T47D (cell line): ENCODE results near the gene SOX12.
"Not testable (repeated sequence)": the region's sequence is repeated elsewhere in the genome, so short reads cannot be mapped to it uniquely, and the experiment has no call there.

Source experiments
- DNase-seq, 2 experiments: peaks; one replicate each; pipeline versions ENCODE4 v3.0.0 to v3.0.0-alpha.2; 2011 to 2012; ENCODE audit warnings: low read depth in 1 of 2, low spot score in 1 of 2
- JUND ChIP-seq: IDR thresholded peaks from 2 replicates; pipeline ENCODE4 v1.6.1; 2012; ENCODE audit warnings: low read depth
- in situ Hi-C: cut with HindIII; loops from 2 replicates; pipeline ENCODE4 v1.10.0; 2016; ENCODE audit warnings: low sequenced_read_pairs, low pct_unique_long_range_greater_than_20kb

Gene SOX12

DNA sequence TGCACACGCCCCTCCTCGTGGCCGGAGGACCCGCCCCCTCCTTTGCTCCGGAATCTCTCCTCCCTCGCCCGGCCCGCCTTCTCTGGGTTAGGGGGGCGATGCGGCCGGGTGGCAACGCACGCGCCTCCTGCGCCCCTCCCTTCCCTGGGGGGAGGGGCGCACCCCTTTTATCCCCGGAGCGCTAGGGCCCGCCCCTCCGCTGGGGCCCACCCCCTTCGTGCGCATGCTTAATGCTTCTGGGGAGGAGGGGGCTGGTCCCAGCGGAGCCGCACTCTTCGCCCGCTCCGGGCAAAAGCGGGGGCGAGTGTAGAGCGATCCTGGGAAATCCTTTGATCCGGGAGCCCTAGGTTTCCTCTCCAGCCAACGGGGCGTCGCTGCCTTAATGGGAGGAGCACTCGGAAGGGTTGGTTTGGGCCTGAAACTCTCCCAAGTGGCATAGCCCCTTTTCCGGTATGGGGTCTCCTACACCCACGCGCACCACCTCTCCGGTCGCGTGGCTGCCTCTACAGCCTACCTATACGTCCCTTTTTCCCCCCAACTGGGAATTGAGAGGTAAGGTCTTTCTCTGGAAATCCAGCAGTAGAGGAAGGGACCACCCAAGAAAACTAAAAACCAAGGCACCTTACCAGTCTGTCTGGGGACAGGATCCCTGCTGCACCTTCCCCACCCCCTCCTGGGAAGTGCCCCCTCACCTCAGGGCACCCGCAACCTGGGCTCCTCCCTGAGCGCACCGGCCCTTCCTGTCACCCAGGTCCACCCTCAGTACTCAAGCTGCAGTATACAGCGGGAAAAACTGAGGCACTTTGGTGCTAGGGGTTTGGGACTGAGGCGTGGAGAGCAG is 2.1 kb downstream of the SOX12 start:
- in situ Hi-C loops: no loop called here
- TF ChIP-seq JUND: no peak
- peak; percentile 77 to 96 for DNase-seq

DNA sequence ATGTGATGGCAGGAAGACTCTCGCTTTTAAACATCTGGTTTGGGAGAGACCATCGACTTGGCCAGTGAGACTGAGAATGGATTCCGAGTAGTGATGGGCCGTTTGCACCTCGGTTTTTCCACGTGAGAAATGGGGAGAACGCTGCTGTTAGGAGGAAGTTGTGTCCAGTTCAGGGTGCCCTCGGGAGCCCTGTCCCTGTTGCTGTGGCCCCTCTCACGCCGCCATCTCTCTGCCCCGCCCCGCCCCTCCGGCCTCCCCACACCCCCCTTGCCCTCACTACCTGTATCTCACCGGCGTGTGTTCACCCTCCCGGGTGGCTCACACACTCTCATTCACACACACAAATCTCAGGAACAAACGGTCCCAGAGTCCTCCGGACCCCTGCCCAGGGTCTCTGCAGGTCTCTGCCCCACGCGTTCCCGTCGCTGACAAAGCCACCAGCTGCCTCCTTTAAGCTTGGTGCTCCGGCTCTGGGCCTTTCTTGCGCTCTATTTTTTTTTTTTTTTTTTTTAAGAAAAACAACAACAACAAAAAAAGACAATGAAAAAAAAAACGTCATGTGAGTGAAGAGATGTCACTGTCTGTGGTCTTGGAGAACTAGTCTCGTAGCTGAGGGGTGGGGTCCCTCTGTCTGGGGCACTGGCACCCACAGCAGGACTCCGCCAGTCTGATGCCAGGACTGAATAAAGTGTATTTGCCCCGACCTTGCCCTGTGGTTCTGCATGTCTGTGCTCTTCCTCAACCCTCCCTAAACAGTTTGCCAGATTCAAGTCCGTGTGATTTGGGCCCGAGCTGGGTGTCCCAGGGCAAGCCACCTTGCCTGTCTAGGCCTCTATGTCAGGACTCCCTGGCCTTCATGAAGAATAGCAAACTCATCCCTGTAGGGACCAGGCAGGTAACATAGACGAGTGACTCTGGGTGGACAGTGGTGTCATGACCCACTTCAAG is 2.9 kb downstream of the SOX12 start:
- in situ Hi-C loops: no loop called here
- no peak for TF ChIP-seq JUND
- no peak for DNase-seq

DNA sequence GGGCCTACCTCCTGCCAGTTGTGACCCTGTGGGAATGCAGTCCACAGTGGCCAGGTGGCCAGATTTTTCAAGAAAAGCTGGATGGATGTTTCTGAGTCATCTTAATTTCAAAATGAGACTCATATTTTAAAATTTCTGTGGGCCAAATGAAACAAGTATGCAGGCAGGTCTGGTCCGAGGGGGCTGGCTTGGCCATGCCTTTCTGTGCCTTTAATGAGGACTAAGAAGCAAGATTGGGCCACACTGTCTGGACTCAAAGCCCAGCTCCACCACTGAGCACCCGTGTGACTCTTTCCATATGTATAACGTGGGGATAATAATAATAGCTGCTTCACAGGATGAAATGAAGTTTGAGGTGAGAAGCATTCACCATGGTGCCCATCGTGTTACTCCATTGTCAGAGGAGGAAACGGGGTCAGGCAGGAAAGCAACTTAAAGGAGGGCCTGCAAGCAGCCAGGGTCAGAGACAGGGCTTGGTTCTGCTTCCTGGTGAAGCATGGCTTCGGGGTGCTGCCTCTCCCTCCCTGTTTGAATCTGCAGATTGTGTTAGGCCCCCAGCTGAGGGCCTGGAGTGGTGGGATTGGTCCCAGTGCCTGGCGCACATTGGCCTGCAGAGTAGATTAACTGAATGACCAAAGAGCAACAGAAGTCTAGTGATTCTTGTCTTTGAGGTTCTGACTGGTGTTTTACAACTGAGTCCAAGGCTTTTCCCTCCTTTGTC is 3.8 kb downstream of the SOX12 start:
- in situ Hi-C loops: no loop called here
- DNase-seq: no peak
- TF ChIP-seq JUND: no peak

DNA sequence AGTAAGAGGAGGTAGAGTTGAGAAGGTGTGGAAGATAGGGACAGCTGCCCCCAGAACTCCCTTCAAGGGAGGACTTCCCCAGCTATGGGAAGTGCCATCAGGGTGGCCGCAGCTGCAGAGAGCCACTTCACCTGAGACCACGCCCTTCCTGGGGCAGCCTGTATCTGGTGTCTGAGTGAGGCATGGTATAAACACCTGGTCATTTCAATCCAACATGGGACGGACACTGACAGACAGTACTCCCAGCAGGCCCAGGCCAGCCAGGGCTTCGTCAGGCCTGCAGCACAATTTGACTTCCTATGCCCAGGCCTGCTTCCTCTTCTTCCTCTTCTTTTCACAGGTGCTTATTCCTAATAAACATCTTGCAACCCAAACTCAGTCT is 4.5 kb downstream of the SOX12 start:
- DNase-seq: no peak
- in situ Hi-C loops: no loop called here
- no peak for TF ChIP-seq JUND

GRCh38 chr20:330233-331149 is 5.1 kb downstream of the SOX12 start:
- DNase-seq: peak in 1 of 2 experiments; percentile 74
- TF ChIP-seq JUND: no peak
- in situ Hi-C loops: no loop called here

DNA sequence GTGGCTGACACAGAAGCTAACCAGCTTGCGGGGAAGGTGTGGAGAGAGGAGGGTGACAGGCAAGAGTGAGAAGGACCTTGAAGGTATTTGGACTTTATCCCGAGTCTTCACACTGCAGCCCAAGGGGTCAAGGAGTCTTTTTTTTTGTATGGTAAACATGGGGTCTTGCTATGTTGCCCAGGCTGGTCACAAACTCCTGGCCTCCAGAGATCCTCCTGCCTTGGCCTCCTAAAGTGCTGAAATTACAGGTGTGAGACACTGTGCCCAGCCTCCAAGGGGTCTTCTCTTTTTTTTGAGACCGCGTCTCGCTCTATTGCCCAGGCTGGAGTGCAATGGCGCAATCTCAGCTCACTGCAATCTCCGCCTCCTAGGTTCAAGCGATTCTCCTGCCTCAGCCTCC is 9.2 kb downstream of the SOX12 start:
- no peak for TF ChIP-seq JUND
- no peak for DNase-seq
- in situ Hi-C loops: no loop called here

- DNase-seq, in situ Hi-C loops: not testable (repeated sequence)
These were observed 10.7 kb downstream of the SOX12 start for GRCh38 chr20:336040-336439.

DNA sequence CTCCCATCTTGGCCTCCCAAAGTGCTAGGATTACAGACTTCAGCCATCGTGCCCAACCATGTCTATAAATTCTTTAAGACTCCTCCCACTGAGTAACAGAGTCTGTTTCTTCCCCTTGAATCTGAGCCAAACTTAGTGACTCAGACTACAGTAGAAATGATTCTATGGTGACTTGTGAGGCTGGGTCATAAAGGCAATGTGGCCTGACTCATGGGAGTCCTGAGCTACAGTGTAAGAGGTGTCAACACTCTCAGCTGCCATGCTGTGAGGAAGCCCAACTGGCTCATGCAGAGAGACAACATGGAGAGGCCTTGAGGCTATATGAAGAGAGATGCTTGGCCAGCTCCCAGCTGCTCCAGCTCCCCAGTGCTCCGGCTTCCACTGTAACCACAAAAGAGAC is 16.3 kb downstream of the SOX12 start:
- no peak for TF ChIP-seq JUND
- in situ Hi-C loops: no loop called here
- peak in 1 of 2 experiments; percentile 84 for DNase-seq

GRCh38 chr20:343107-343506 is 17.8 kb downstream of the SOX12 start:
- no peak for TF ChIP-seq JUND
- in situ Hi-C loops: no loop called here
- no peak for DNase-seq

DNA sequence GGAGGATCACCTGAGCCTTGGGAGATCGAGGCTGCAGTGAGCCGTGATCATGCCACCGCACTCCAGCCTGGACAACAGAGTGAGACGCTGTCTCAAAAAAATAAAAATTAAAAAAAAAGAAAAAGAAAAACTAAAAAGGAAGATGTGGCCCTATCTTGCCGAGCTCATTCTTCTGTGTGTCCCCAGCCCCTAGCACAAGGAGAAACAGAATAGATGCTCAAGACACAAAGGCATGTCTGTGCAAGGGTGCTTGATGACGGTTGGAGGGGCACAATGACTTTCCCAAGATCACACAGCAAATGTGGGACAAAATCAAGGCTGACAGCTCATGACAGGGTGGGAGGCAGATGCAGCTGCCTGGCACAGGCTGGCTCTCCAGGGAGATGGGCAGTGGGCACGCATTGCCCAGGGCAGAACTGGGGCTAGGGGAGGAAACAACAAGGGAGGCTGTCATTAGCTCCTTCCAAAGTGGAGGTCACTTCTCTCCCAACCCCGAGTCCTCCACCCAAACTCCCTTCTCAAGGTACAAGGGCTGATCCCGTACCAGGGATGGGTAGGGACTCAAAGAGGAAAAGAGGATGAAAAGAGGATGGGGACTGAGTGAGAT is 20.8 kb downstream of the SOX12 start:
- no peak for TF ChIP-seq JUND
- DNase-seq: no peak
- in situ Hi-C loops: no loop called here

- peak; percentile 59 to 60 for DNase-seq
- in situ Hi-C loops: no loop called here
These were observed 21.4 kb downstream of the SOX12 start, which contains the start of gene NRSN2 for GRCh38 chr20:346640-347316. TSS of gene NRSN2 (plus strand) at chr20:347111. CDS start at chr20:349644, 2,533 bp downstream.

More at GRCh38 chr20:346640-347316, 21.4 kb downstream of the SOX12 start, which contains the start of gene NRSN2:
- TF ChIP-seq JUND: no peak
